SU-DHL-6 (cell line): ENCODE measurements around the gene FAM53A.

Source experiments
- H2AFZ ChIP-seq: fragments of 200-600 bp; sonication (generic); 2 replicates; pipeline ENCODE4 v1.6.1; 2014; ENCODE audit warnings: low read depth, mild to moderate bottlenecking, moderate library complexity, mixed read lengths, antibody characterized with exemption, low read length; ENCODE audit not compliant: severe bottlenecking
- H3F3A ChIP-seq: fragments of 200-600 bp; shearing (Covaris generic); 2 replicates; pipeline ENCODE4 v1.6.0; 2016; ENCODE audit warnings: antibody characterized with exemption, mild to moderate bottlenecking; ENCODE audit not compliant: insufficient read depth
- H3K27ac ChIP-seq: fragments of 200-600 bp; sonication (generic); 2 replicates; pipeline ENCODE4 v1.5.1; 2016; ENCODE audit warnings: low read depth, mild to moderate bottlenecking, low read length, moderate library complexity, mixed read lengths
- H3K27me3 ChIP-seq: fragments of 200-600 bp; sonication (generic), shearing (Covaris generic); 2 replicates; pipeline ENCODE4 v1.6.0; 2014; ENCODE audit warnings: mild to moderate bottlenecking, low read length
- H3K36me3 ChIP-seq: fragments of 200-600 bp; sonication (generic); 2 replicates; pipeline ENCODE4 v1.6.1; 2014; ENCODE audit warnings: mild to moderate bottlenecking, low read length, mixed read lengths
- H3K4me2 ChIP-seq: fragments of 300-600, 200-600 bp; shearing (Covaris generic), sonication (generic); 2 replicates; pipeline ENCODE4 v1.6.0; 2014; ENCODE audit warnings: low read length, low read depth, mild to moderate bottlenecking; ENCODE audit not compliant: poor library complexity, severe bottlenecking
- H3K4me3 ChIP-seq: fragments of 200-600 bp; sonication (generic); 2 replicates; pipeline ENCODE4 v1.5.1; 2014; ENCODE audit warnings: antibody characterized with exemption, low read length, mild to moderate bottlenecking, mixed read lengths; ENCODE audit not compliant: insufficient read depth, poor library complexity, severe bottlenecking
- H3K79me2 ChIP-seq: fragments of 200-600 bp; sonication (generic); 2 replicates; pipeline ENCODE4 v1.6.1; 2014; ENCODE audit warnings: mild to moderate bottlenecking, low read length, moderate library complexity; ENCODE audit not compliant: insufficient read depth
- H3K9ac ChIP-seq: fragments of 200-600 bp; sonication (generic); 2 replicates; pipeline ENCODE4 v1.7.0; 2014; ENCODE audit warnings: mild to moderate bottlenecking, low read length
- H3K9me2 ChIP-seq: fragments of 200-600 bp; sonication (generic); replicated peaks from 2 replicates; pipeline ENCODE4 v1.6.1; 2014; ENCODE audit warnings: low read length; ENCODE audit not compliant: insufficient read depth
- H3K9me3 ChIP-seq: fragments of 200-600 bp; sonication (generic); 2 replicates; pipeline ENCODE4 v1.6.1; 2014; ENCODE audit warnings: low read length, mixed read lengths; ENCODE audit not compliant: insufficient read depth
- H4K20me1 ChIP-seq: fragments of 200-600 bp; sonication (generic); 2 replicates; pipeline ENCODE4 v1.6.1; 2014; ENCODE audit warnings: low read depth, mild to moderate bottlenecking, antibody characterized with exemption, low read length, moderate library complexity, mixed read lengths
- EZH2phosphoT487 ChIP-seq: fragments of 200-600 bp; sonication (generic), shearing (Covaris generic); conservative IDR thresholded peaks from 2 replicates; pipeline ENCODE4 v1.6.1; 2018; ENCODE audit warnings: mild to moderate bottlenecking, antibody characterized with exemption, low read length, moderate library complexity, mixed read lengths
- TF ChIP-seq, protein P1 (sequence below): fragments of 200-600 bp; sonication (generic); IDR thresholded peaks from one replicate; pipeline ENCODE4 v1.5.1; 2017; ENCODE audit warnings: antibody characterized with exemption, mild to moderate bottlenecking, low read length, moderate library complexity; ENCODE audit not compliant: insufficient read depth, poor library complexity, severe bottlenecking

The FAM53A gene

DNA sequence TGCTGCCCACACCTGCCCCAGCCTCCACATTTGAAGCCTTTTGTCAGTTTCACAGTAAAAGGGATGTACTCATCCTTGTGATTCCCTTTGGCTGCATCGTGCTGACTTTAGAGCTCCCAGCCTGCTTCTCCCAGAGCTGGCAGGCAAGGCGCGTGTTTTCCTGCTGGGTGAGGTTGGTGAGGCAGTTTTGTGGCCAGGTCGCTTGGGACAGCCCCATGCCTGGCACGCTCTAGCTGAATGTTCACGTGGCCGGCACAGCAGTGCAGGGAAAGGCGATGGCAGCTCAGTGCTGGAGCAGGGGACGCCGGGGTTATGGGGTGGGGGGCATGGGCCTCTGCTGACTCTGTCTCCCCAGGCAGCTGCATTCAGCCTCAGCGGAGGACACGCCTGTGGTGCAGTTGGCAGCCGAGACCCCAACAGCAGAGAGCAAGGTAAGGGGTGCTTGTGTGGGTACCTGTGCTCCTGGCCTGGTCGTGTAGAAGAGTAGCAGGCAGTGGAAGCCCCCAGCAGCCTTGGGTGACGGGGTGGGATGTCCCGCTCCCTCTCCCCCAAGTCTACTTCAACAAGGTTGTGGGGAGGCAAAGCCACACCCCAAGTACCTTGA is 46.5 kb upstream of the FAM53A start:
- H3K79me2 ChIP-seq: peaks cover 67% of the 10 kb centered on the region
- H3K4me3 ChIP-seq: no peak overlapping the region
- H3K9me2 ChIP-seq: no peaks in the 10 kb centered on the region
- no peaks in the 10 kb centered on the region for H3K9me3 ChIP-seq
- no peak overlapping the region for H3K27ac ChIP-seq
- peaks cover 14% of the 10 kb centered on the region; the same call in 1 of the 2 replicates for H4K20me1 ChIP-seq
- H3K9ac ChIP-seq: no peak overlapping the region
- H3K36me3 ChIP-seq: peaks cover 54% of the 10 kb centered on the region
- TF ChIP-seq EZH2phosphoT487: no peak
- TF ChIP-seq, protein P1, sequence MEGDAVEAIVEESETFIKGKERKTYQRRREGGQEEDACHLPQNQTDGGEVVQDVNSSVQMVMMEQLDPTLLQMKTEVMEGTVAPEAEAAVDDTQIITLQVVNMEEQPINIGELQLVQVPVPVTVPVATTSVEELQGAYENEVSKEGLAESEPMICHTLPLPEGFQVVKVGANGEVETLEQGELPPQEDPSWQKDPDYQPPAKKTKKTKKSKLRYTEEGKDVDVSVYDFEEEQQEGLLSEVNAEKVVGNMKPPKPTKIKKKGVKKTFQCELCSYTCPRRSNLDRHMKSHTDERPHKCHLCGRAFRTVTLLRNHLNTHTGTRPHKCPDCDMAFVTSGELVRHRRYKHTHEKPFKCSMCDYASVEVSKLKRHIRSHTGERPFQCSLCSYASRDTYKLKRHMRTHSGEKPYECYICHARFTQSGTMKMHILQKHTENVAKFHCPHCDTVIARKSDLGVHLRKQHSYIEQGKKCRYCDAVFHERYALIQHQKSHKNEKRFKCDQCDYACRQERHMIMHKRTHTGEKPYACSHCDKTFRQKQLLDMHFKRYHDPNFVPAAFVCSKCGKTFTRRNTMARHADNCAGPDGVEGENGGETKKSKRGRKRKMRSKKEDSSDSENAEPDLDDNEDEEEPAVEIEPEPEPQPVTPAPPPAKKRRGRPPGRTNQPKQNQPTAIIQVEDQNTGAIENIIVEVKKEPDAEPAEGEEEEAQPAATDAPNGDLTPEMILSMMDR: no peak
- H2AFZ ChIP-seq: no peak overlapping the region
- no peaks in the 10 kb centered on the region for H3K27me3 ChIP-seq
- no peak overlapping the region for H3K4me2 ChIP-seq
- no peaks in the 10 kb centered on the region for H3F3A ChIP-seq

DNA sequence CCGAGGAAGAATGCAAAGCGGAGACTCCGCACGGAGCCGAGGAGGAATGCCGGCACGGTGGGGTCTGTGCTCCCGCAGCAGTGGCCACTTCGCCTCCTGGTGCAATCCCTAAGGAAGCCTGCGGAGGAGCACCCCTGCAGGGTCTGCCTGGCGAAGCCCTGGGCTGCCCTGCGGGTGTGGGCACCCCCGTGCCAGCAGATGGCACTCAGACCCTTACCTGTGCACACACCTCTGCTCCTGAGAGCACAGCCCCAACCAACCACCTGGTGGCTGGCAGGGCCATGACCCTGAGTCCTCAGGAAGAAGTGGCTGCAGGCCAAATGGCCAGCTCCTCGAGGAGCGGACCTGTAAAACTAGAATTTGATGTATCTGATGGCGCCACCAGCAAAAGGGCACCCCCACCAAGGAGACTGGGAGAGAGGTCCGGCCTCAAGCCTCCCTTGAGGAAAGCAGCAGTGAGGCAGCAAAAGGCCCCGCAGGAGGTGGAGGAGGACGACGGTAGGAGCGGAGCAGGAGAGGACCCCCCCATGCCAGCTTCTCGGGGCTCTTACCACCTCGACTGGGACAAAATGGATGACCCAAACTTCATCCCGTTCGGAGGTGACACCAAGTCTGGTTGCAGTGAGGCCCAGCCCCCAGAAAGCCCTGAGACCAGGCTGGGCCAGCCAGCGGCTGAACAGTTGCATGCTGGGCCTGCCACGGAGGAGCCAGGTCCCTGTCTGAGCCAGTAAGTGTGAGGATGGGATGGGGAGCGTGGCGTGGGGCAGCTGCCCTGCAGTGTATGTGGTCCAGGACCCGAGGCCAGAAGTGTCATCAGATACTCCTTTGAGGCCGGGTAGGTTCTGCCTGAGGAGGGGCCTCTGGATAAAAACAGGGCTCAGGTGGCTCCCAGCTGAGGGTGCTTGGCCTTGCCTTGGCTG is 44.2 kb upstream of the FAM53A start:
- Histone ChIP-seq H3K9me2 (no peaks in the 10 kb centered on the region), H3K27me3 (no peaks in the 10 kb centered on the region), H3K4me3 (no peak overlapping the region), H3K9me3 (no peaks in the 10 kb centered on the region), H3K27ac (no peak overlapping the region), H3K36me3 (peaks cover 46% of the 10 kb centered on the region), H3K79me2 (peaks cover 87% of the 10 kb centered on the region), H3K9ac (no peak overlapping the region), H4K20me1 (peaks cover 14% of the 10 kb centered on the region; the same call in 1 of the 2 replicates), H2AFZ (no peak overlapping the region), H3F3A (peaks cover 5% of the 10 kb centered on the region), H3K4me2 (no peak overlapping the region)
- TF ChIP-seq, protein P1: no peak
- TF ChIP-seq EZH2phosphoT487: no peak

DNA sequence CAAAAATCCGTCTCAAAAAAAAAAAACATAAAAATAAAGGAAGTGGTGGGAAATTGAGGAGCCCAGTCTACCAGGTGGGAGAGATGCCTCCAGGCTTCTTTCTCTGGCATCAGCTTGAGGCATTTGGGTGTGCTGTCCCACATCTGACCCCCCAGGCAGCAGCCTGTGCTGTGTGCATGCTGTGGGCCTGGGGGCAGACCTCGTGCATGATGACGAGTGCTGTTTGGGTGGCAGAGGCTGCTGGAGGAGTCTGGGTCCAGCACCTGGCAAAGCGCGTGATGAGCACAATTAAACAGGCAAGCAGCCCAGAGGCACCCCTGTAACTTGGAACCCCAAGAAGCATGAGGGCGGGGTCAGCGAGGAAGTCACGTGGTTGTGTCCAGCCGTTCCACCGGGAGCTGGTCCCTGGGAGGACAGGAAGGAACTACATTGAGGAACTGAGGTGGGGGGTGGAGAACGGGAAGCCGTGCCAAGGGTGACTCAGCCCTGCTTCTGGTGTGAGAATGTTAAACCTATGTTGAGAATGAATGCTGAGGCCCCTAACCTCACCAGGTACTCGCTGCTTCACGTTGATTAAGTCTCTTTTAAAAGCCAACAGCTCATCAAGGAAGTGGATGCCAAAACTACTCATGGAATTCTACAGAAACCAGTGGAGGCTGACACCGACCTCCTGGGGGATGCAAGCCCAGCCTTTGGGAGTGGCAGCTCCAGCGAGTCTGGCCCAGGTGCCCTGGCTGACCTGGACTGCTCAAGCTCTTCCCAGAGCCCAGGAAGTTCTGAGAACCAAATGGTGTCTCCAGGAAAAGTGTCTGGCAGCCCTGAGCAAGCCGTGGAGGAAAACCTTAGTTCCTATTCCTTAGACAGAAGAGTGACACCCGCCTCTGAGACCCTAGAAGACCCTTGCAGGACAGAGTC is 43.3 kb upstream of the FAM53A start:
- H3K4me2 ChIP-seq: no peak overlapping the region
- H3K9me3 ChIP-seq: no peaks in the 10 kb centered on the region
- no peak overlapping the region for H3K27ac ChIP-seq
- H3F3A ChIP-seq: peaks cover 14% of the 10 kb centered on the region
- H4K20me1 ChIP-seq: peaks cover 10% of the 10 kb centered on the region; the same call in 1 of the 2 replicates
- H3K79me2 ChIP-seq: peaks cover 86% of the 10 kb centered on the region
- H3K27me3 ChIP-seq: no peaks in the 10 kb centered on the region
- TF ChIP-seq, protein P1: no peak
- no peak for TF ChIP-seq EZH2phosphoT487
- H3K9ac ChIP-seq: no peak overlapping the region
- H3K9me2 ChIP-seq: no peaks in the 10 kb centered on the region
- no peak overlapping the region for H2AFZ ChIP-seq
- peaks cover 37% of the 10 kb centered on the region for H3K36me3 ChIP-seq
- H3K4me3 ChIP-seq: no peak overlapping the region
